CD4-positive, alpha-beta T cell treated with Interleukin-4 for 1 hour (primary cell): ENCODE results near the gene NAT9.

Source experiments
- DNase-seq, 2 donors: peaks; one replicate each; pipeline ENCODE4 v3.0.0-alpha.2; 2020 to 2022

NAT9 gene

GRCh38 chr17:74760404-74761105, 15.6 kb downstream of the NAT9 start:
- DNase-seq, result no peak

GRCh38 chr17:74759941-74760340, 16.2 kb downstream of the NAT9 start:
- DNase-seq, result no peak

- DNase-seq, result peak; percentile 60 to 65
Measured at GRCh38 chr17:74759243-74759801, 16.8 kb downstream of the NAT9 start.

GRCh38 chr17:74758848-74759168, 17.3 kb downstream of the NAT9 start:
- DNase-seq, result peak in 1 of 2 donors; percentile 42

GRCh38 chr17:74757931-74758847, 18.0 kb downstream of the NAT9 start:
- no peak for DNase-seq

GRCh38 chr17:74757502-74757901, 18.6 kb downstream of the NAT9 start:
- DNase-seq, result no peak

GRCh38 chr17:74756891-74757290, 19.3 kb downstream of the NAT9 start:
- no peak for DNase-seq

GRCh38 chr17:74755533-74755932, 20.6 kb downstream of the NAT9 start:
- DNase-seq, result no peak

GRCh38 chr17:74754832-74755231, 21.3 kb downstream of the NAT9 start:
- DNase-seq, result no peak

GRCh38 chr17:74752822-74753401, 23.2 kb downstream of the NAT9 start:
- no peak for DNase-seq

- no peak for DNase-seq
Measured at GRCh38 chr17:74752415-74752814, 23.7 kb downstream of the NAT9 start.

GRCh38 chr17:74750327-74751069, 25.6 kb downstream of the NAT9 start:
- no peak for DNase-seq

- no peak for DNase-seq
Measured at GRCh38 chr17:74750039-74750326, 26.2 kb downstream of the NAT9 start.

- DNase-seq, result no peak
Measured at GRCh38 chr17:74749279-74750038, 26.7 kb downstream of the NAT9 start.

- DNase-seq, result peak; percentile 94
Measured at GRCh38 chr17:74748529-74749278, 27.4 kb downstream of the NAT9 start, which contains the start of gene NHERF1. Gene NHERF1, plus strand, starts transcription at chr17:74748628. Its CDS starts 219 bp downstream, at chr17:74748847.

GRCh38 chr17:74748279-74748528, 27.9 kb downstream of the NAT9 start:
- no peak for DNase-seq

- DNase-seq, result no peak
Measured at GRCh38 chr17:74746922-74747321, 29.2 kb downstream of the NAT9 start.

GRCh38 chr17:74746376-74746775, 29.8 kb downstream of the NAT9 start:
- no peak for DNase-seq

GRCh38 chr17:74745548-74746177, 30.5 kb downstream of the NAT9 start:
- no peak for DNase-seq

- peak; percentile 84 to 86 for DNase-seq
Measured at GRCh38 chr17:74744714-74745547, 31.2 kb downstream of the NAT9 start.
